HG03039 (cell line): Measurements from ENCODE around the gene CYP26C1.

Source experiments
- ATAC-seq: cut with Tn5 transposase; IDR thresholded peaks from one replicate; pipeline ENCODE4 v1.9.1; 2021; ENCODE audit warnings: mild to moderate bottlenecking, moderate library complexity; ENCODE audit not compliant: unreplicated experiment

Gene CYP26C1

DNA sequence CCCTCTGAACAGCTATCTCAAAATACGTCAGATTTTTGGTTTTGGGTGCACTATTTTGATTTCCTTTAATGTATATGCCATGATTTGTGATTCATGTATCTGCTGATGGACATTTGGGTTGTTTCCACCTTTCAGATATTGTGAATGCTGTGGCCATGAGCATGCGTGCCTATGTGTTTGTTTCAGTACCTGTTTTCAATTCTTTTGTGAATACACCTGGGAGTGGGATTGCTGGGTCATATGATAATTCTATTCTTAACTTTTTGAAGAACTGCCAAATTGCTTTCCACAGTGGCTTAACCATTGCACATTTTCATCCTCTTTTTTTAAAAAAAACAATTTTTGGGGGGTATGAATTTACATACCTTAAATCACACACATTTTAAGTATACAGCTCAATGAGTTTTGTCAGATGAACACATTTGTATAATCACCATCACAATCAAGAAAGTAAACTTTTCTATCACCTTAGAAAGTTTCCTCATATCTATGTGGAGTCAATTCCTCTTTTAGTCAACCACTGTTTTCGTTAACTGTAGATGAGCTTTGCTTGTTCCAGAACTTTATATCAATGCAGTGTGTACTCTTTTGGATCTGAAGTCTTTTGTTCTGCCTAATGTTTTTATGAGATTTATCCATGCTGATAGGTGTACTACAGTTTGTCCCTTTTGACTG lies 50.0 kb downstream of the CYP26C1 start:
- ATAC-seq: peak; percentile 67

DNA sequence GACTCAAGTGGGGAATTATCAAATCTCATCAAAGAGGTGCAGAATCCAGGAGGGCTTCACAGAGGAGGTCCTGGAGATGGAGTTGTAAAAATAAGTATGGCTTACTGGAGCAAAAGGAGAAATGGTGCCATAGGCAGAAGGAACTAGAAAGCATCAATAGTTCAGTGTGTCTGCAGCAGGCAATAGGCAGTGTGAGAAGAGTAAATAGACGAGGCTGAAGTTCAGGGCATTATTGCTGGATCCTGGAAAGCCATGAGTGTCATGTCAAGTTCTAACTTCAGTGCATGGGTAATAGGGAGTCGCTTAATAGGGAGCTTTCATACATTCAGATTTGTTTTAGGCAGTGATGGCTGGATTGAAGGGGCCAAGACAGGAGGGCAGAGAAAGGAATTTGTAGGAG lies 52.4 kb downstream of the CYP26C1 start:
- ATAC-seq: no peak

DNA sequence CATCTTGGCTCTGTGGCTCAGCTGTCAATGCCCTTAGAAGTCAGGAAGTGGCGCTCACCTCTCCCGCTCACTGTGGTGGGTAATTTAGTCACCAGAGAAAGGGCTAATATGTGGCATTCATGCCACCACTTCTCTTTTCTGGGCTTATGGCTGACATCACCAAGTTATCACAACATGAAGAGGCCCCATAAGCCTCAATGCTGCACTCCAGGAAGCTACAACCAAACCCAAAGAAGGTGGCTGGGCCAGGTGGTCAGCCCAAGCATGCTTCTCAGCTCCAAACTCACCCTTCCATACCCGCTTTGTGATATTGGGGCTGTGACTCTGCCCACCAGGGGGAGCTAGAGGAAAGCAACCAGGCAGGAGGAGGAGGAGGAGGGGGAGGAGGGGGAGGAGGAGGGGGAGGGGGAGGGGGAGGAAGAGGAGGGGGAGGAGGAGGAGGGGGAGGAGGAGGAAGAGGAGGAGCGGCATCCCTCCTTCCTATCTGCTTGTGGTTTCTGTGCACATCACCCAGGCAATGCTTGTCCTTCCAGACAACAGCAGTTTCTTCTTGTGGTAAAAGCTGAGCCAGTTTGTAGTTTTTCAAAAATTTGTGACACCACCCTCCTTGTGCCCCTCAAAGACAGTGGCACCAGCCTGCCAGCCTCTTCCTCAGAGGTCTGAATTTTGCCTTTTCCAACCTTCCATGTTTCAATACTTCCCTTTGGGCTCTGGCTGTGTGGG lies 55.2 kb downstream of the CYP26C1 start:
- ATAC-seq: no peak
